Small intestine (tissue), 7 donors: ENCODE measurements around the gene SARDH. TPM values are rescaled to one million over a fixed set of nuclear protein-coding genes. Genes with fewer than 3 reads are reported as not detected.
"Not testable (repeated sequence)": the region's sequence is repeated elsewhere in the genome, so short reads cannot be mapped to it uniquely, and the experiment has no call there.

Experiments used
- DNase-seq, 2 donors: peaks; one replicate each; pipeline versions ENCODE4 v3.0.0 to v3.0.0-alpha.2; 2013
- FAIRE-seq: peaks from 2 replicates; lab custom pipeline; 2012; peaks lifted over from hg19 to GRCh38; lab: Jason Lieb, UNC
- H3K27ac ChIP-seq, 3 donors: one replicate each; pipeline ENCODE4 v1.5.1; 2013; ENCODE audit warnings: low read length in 2 of 3, mild to moderate bottlenecking in 2 of 3, control low read depth in 1 of 3, inconsistent platforms in 1 of 3, low read depth in 1 of 3, moderate library complexity in 1 of 3
- H3K27me3 ChIP-seq, 3 donors: one replicate each; pipeline ENCODE4 v1.6.1; 2013; ENCODE audit warnings: low read length in 3 of 3, inconsistent platforms in 1 of 3; ENCODE audit not compliant: control insufficient read depth in 3 of 3, insufficient read depth in 3 of 3
- H3K36me3 ChIP-seq, 3 donors: one replicate each; pipeline ENCODE4 v1.6.1; 2013; ENCODE audit warnings: low read length in 3 of 3, inconsistent platforms in 1 of 3, low read depth in 1 of 3, mild to moderate bottlenecking in 1 of 3, moderate library complexity in 1 of 3; ENCODE audit not compliant: control insufficient read depth in 3 of 3, insufficient read depth in 2 of 3
- H3K4me1 ChIP-seq, 3 donors: one replicate each; pipeline ENCODE4 v1.6.1; 2013; ENCODE audit warnings: low read length in 2 of 3, inconsistent platforms in 1 of 3, low read depth in 1 of 3, mild to moderate bottlenecking in 1 of 3, moderate library complexity in 1 of 3; ENCODE audit not compliant: control insufficient read depth in 3 of 3, insufficient read depth in 2 of 3
- H3K4me3 ChIP-seq, 3 donors: one replicate each; pipeline ENCODE4 v1.5.1; 2013; ENCODE audit warnings: low read length in 3 of 3, control low read depth in 1 of 3, inconsistent platforms in 1 of 3, low read depth in 1 of 3, mild to moderate bottlenecking in 1 of 3, moderate library complexity in 1 of 3
- H3K9me3 ChIP-seq, 2 donors: one replicate each; pipeline ENCODE4 v1.6.1; 2013; ENCODE audit warnings: low read depth in 1 of 2, low read length in 1 of 2; ENCODE audit not compliant: control insufficient read depth in 2 of 2, insufficient read depth in 1 of 2
- WGBS, 3 donors: extraction: QIAGEN DNeasy Blood & Tissue Kit; methylation state at CpG; one replicate each; pipeline ENCODE4 v1.1.7; 2013; 5-methylcytosine and 5-hydroxymethylcytosine counted together
- polyA plus RNA-seq, 4 donors: library from polyadenylated mRNA; stranded (reverse) in 3 of 4; unstranded in 1 of 4; fragments of 200-250 nt in 3 of 4; fragments of 120-200 nt in 1 of 4; gene quantifications; one replicate each; pipeline versions ENCODE4 v1.2.1 to v1.2.3, GENCODE V29; 2013
- donor health status: healthy with polysubstance abuse.
- donor health status: control.
- donor health status: control.
- donor health status: Bipolar disorder and iron deficiency.
- donor health status: healthy.

The SARDH gene
- polyA plus RNA-seq, 4 donors, result 0.51 to 2.6 (median 0.54) TPM; not detected in 1

GRCh38 chr9:133759146-133759900 is 21.2 kb upstream of the SARDH start:
- no peak overlapping the region for H3K4me3 ChIP-seq
- FAIRE-seq, result no peak
- no peak overlapping the region for H3K27ac ChIP-seq
- H3K4me1 ChIP-seq, result peaks cover 0 to 2% (median 0%) of the 10 kb centered on the region in 3 donors
- no peak for DNase-seq
- WGBS, 3 donors, result 63 to 80% (median 78%) methylated on average over 21 to 32 of the region's 32 CpGs
- H3K27me3 ChIP-seq, result no peaks in the 10 kb centered on the region
- H3K9me3 ChIP-seq, result no peaks in the 10 kb centered on the region
- peaks cover 0 to 45% (median 6%) of the 10 kb centered on the region in 3 donors for H3K36me3 ChIP-seq

GRCh38 chr9:133758228-133758627 is 20.1 kb upstream of the SARDH start:
- Histone ChIP-seq H3K27me3 (no peaks in the 10 kb centered on the region), H3K4me3 (no peak overlapping the region), H3K4me1 (peaks cover 0 to 2% (median 0%) of the 10 kb centered on the region in 3 donors), H3K36me3 (peaks cover 0 to 36% (median 2%) of the 10 kb centered on the region in 3 donors), H3K27ac (no peak overlapping the region), H3K9me3 (no peaks in the 10 kb centered on the region)
- 81 to 87% (median 85%) methylated on average over 7 of the region's 7 CpGs for WGBS, 3 donors
- DNase-seq, result no peak
- no peak for FAIRE-seq

- no peak overlapping the region for H3K27ac ChIP-seq
- H3K9me3 ChIP-seq, result peaks cover 0 to 11% of the 10 kb centered on the region in 2 donors
- H3K4me3 ChIP-seq, result no peak overlapping the region
- H3K4me1 ChIP-seq, result peaks cover 0 to 2% (median 0%) of the 10 kb centered on the region in 3 donors
- H3K36me3 ChIP-seq, result peaks cover 0 to 9% (median 0%) of the 10 kb centered on the region in 3 donors
- H3K27me3 ChIP-seq, result peaks cover 0 to 4% (median 0%) of the 10 kb centered on the region in 3 donors
- 52 to 62% (median 62%) methylated on average over 9 of the region's 9 CpGs for WGBS, 3 donors
- DNase-seq (no peak), FAIRE-seq (no peak)
These were observed 16.6 kb upstream of the SARDH start for GRCh38 chr9:133754688-133755227.

- FAIRE-seq (no peak), DNase-seq (no peak)
- H3K4me1 ChIP-seq, result peaks cover 0 to 2% (median 0%) of the 10 kb centered on the region in 3 donors
- 70 to 88% (median 78%) methylated on average over 6 of the region's 6 CpGs for WGBS, 3 donors
- no peak overlapping the region for H3K4me3 ChIP-seq
- H3K9me3 ChIP-seq, result peaks cover 0 to 11% of the 10 kb centered on the region in 2 donors
- H3K27ac ChIP-seq, result no peak overlapping the region
- peaks cover 0 to 6% (median 0%) of the 10 kb centered on the region in 3 donors for H3K36me3 ChIP-seq
- peaks cover 0 to 4% (median 0%) of the 10 kb centered on the region in 3 donors for H3K27me3 ChIP-seq
These were observed 16.0 kb upstream of the SARDH start for GRCh38 chr9:133754187-133754586.

GRCh38 chr9:133752739-133753446 is 14.7 kb upstream of the SARDH start:
- WGBS, 3 donors, result 48 to 67% (median 55%) methylated on average over 9 of the region's 9 CpGs

GRCh38 chr9:133750982-133751649 is 13.0 kb upstream of the SARDH start:
- Histone ChIP-seq H3K4me3 (no peak overlapping the region), H3K27me3 (peaks cover 0 to 4% (median 3%) of the 10 kb centered on the region in 3 donors), H3K27ac (no peak overlapping the region), H3K9me3 (peaks cover 0 to 11% of the 10 kb centered on the region in 2 donors), H3K36me3 (peaks cover 0 to 2% (median 0%) of the 10 kb centered on the region in 3 donors), H3K4me1 (peaks cover 0 to 2% (median 0%) of the 10 kb centered on the region in 3 donors)
- no peak for DNase-seq
- 76 to 86% (median 85%) methylated on average over 9 of the region's 9 CpGs for WGBS, 3 donors
- no peak for FAIRE-seq

More at GRCh38 chr9:133752739-133753446, 14.7 kb upstream of the SARDH start:
- peaks cover 0 to 2% (median 0%) of the 10 kb centered on the region in 3 donors for H3K4me1 ChIP-seq
- DNase-seq (peak in 1 of 2 donors; percentile 45), FAIRE-seq (no peak)
- no peak overlapping the region for H3K4me3 ChIP-seq
- peaks cover 0 to 2% (median 0%) of the 10 kb centered on the region in 3 donors for H3K36me3 ChIP-seq
- peaks cover 0 to 11% of the 10 kb centered on the region in 2 donors for H3K9me3 ChIP-seq
- H3K27ac ChIP-seq, result no peak overlapping the region
- H3K27me3 ChIP-seq, result peaks cover 0 to 4% (median 0%) of the 10 kb centered on the region in 3 donors

- DNase-seq, result no peak
- Histone ChIP-seq H3K4me3 (no peak overlapping the region), H3K27ac (no peak overlapping the region), H3K9me3 (peaks cover 0 to 6% of the 10 kb centered on the region in 2 donors), H3K4me1 (no peaks in the 10 kb centered on the region), H3K36me3 (no peaks in the 10 kb centered on the region), H3K27me3 (peaks cover 0 to 3% (median 2%) of the 10 kb centered on the region in 3 donors)
- no peak for FAIRE-seq
These were observed 9.2 kb upstream of the SARDH start for GRCh38 chr9:133747309-133747708.

GRCh38 chr9:133744528-133744927 is 6.4 kb upstream of the SARDH start:
- not testable (repeated sequence) for DNase-seq, H3K9me3 ChIP-seq, H3K4me3 ChIP-seq, H3K27me3 ChIP-seq, H3K36me3 ChIP-seq, H3K27ac ChIP-seq, FAIRE-seq
- 94 to 95% (median 95%) methylated on average over 7 to 28 of the region's 31 CpGs for WGBS, 3 donors
- peaks cover 0 to 19% (median 0%) of the 10 kb centered on the region in 3 donors for H3K4me1 ChIP-seq
